CD4-positive, alpha-beta memory T cell (primary cell): ENCODE data around the gene PHF11. TPM values are rescaled to one million over a fixed set of nuclear protein-coding genes. Genes with fewer than 3 reads are reported as not detected.
A peak's percentile ranks its signal among the peaks of the same experiment; 100 is the strongest.

Source experiments
- CTCF ChIA-PET: fragments of 350-600 bp; sonication (Branson Sonifier 250); formaldehyde crosslinking; loops from one replicate; lab custom pipeline; 2021; ENCODE audit warnings: inconsistent platforms; ENCODE audit not compliant: partially characterized antibody; lab: Charles Lee
- POLR2A ChIA-PET: fragments of 350-600 bp; sonication (Branson Sonifier 250); formaldehyde crosslinking; loops from one replicate; lab custom pipeline; 2021; ENCODE audit not compliant: partially characterized antibody; lab: Charles Lee
- DNase-seq, 5 donors: peaks; one replicate each; pipeline versions ENCODE4 v3.0.0 to v3.0.0-alpha.2; 2020 to 2022; ENCODE audit warnings: mixed read lengths in 1 of 5
- H3K27ac ChIP-seq: one replicate; pipeline ENCODE4 v1.7.0; 2013; ENCODE audit warnings: low read depth, low read length
- H3K27me3 ChIP-seq: 2 replicates; pipeline ENCODE4 v1.7.0; 2013; ENCODE audit warnings: mild to moderate bottlenecking, low read length, moderate library complexity; ENCODE audit not compliant: insufficient read depth
- H3K36me3 ChIP-seq: 2 replicates; pipeline ENCODE4 v1.7.0; 2013; ENCODE audit warnings: mild to moderate bottlenecking, low read length, moderate library complexity; ENCODE audit not compliant: insufficient read depth
- H3K4me1 ChIP-seq: 2 replicates; pipeline ENCODE4 v1.7.0; 2013; ENCODE audit warnings: mild to moderate bottlenecking, low read length, moderate library complexity; ENCODE audit not compliant: insufficient read depth
- H3K4me3 ChIP-seq, 2 donors: one replicate each; pipeline ENCODE4 v1.7.0; 2013; ENCODE audit warnings: low read length in 2 of 2, mild to moderate bottlenecking in 1 of 2
- H3K9me3 ChIP-seq, 2 donors: one replicate each; pipeline ENCODE4 v1.7.0; 2013; ENCODE audit warnings: low read length in 2 of 2, control low read depth in 1 of 2; ENCODE audit not compliant: control insufficient read depth in 1 of 2
- H3K27ac Mint-ChIP-seq, 7 donors: one replicate each; pipeline ENCODE4 v1.8.0; 2020 to 2021; ENCODE audit warnings: mixed read lengths in 7 of 7, mild to moderate bottlenecking in 6 of 7, inconsistent platforms in 3 of 7, moderate library complexity in 3 of 7
- H3K27me3 Mint-ChIP-seq, 2 donors: one replicate each; pipeline ENCODE4 v1.8.0; 2020 to 2021; ENCODE audit warnings: mixed read lengths in 2 of 2
- H3K36me3 Mint-ChIP-seq, 2 donors: one replicate each; pipeline ENCODE4 v1.8.0; 2020 to 2021; ENCODE audit warnings: mixed read lengths in 2 of 2, inconsistent platforms in 1 of 2, mild to moderate bottlenecking in 1 of 2
- H3K4me1 Mint-ChIP-seq, 4 donors: one replicate each; pipeline ENCODE4 v1.8.0; 2020 to 2021; ENCODE audit warnings: mixed read lengths in 4 of 4, mild to moderate bottlenecking in 1 of 4
- H3K4me3 Mint-ChIP-seq, 8 donors: one replicate each; pipeline ENCODE4 v1.8.0; 2020 to 2021; ENCODE audit warnings: mixed read lengths in 8 of 8, mild to moderate bottlenecking in 7 of 8, moderate library complexity in 6 of 8, inconsistent platforms in 3 of 8
- H3K9me3 Mint-ChIP-seq, 8 donors: one replicate each; pipeline ENCODE4 v1.8.0; 2020 to 2021; ENCODE audit warnings: mixed read lengths in 8 of 8, mild to moderate bottlenecking in 5 of 8, inconsistent platforms in 3 of 8, moderate library complexity in 1 of 8
- intact Hi-C: fragments of 100-400 bp; cut with micrococcal nuclease; formaldehyde crosslinking; loops from one replicate; pipeline ENCODE4 v1.15.1; 2023
- polyA plus RNA-seq, 2 donors: library from polyadenylated mRNA; unstranded; fragments of 300-500 nt; fragmentation: Illumina TruSeq; gene quantifications; one replicate each; pipeline ENCODE4 v1.2.3, GENCODE V29; 2021
- total RNA-seq, 2 experiments: library from RNA; stranded (reverse); gene quantifications; one replicate each; pipeline ENCODE4 v1.2.3, GENCODE V29; 2021

Gene PHF11
- total RNA-seq (100 to 1,000 TPM; 138 to 139 TPM), polyA plus RNA-seq (10 to 100 TPM; 90.4 to 97.3 TPM)

- POLR2A ChIA-PET, result interaction anchor here (0.8 to 3.7 kb wide), 34 partner anchors 9 to 1458 kb away, joined by 3 to 138 read pairs (median 4); partner anchors contain the start of genes CAB39L, CDADC1, EBPL and FNDC3A
- peak within 1 kb of the TSS; percentile 99 for H3K27ac Mint-ChIP-seq
- peak; percentile 85 to 93 (median 87) for DNase-seq
- Histone ChIP-seq H3K9me3 (no peaks in the 10 kb centered on the region), H3K4me3 (peak within 1 kb of the TSS; percentile 58 to 74), H3K4me1 (peaks cover 54% of the 10 kb centered on the region), H3K27ac (peak within 1 kb of the TSS; percentile 94), H3K27me3 (no peaks in the 10 kb centered on the region), H3K36me3 (peaks cover 7% of the 10 kb centered on the region)
- no peaks in the 10 kb centered on the region for H3K9me3 Mint-ChIP-seq
- peaks cover 40 to 64% (median 49%) of the 10 kb centered on the region in 4 donors for H3K4me1 Mint-ChIP-seq
- intact Hi-C loops, result loop anchor here (1.0 to 5.0 kb wide), 8 partner anchors 46 to 1956 kb away; partner anchors contain the start of genes CAB39L, CDADC1, INTS6 and RCBTB1
- peak within 1 kb of the TSS; percentile 98 to 99 (median 98) for H3K4me3 Mint-ChIP-seq
- H3K36me3 Mint-ChIP-seq, result peaks cover 13 to 44% of the 10 kb centered on the region in 2 donors
- no peaks in the 10 kb centered on the region for H3K27me3 Mint-ChIP-seq
- CTCF ChIA-PET, result interaction anchor here (0.8 to 2.4 kb wide), 5 partner anchors 10 to 196 kb away, joined by 3 to 22 read pairs (median 5); partner anchors contain the start of genes CAB39L and SETDB2
These were observed at the start of gene PHF11 for GRCh38 chr13:49495783-49496762. Gene PHF11, plus strand, starts transcription at chr13:49495953. Its CDS starts 49 bp downstream, at chr13:49496002.

GRCh38 chr13:49446473-49446872, 49.3 kb upstream of the PHF11 start:
- Mint-ChIP-seq H3K36me3 (peaks cover 4 to 6% of the 10 kb centered on the region in 2 donors), H3K9me3 (no peaks in the 10 kb centered on the region), H3K4me1 (peaks cover 43 to 73% (median 55%) of the 10 kb centered on the region in 4 donors), H3K4me3 (peak overlapping the region; percentile 69 to 88 (median 81)), H3K27ac (peak overlapping the region; percentile 8 to 93 (median 92)), H3K27me3 (no peaks in the 10 kb centered on the region)
- Histone ChIP-seq H3K4me3 (no peak overlapping the region), H3K9me3 (no peaks in the 10 kb centered on the region), H3K36me3 (no peaks in the 10 kb centered on the region), H3K27me3 (no peaks in the 10 kb centered on the region), H3K4me1 (peaks cover 64% of the 10 kb centered on the region), H3K27ac (no peak overlapping the region)
- CTCF ChIA-PET, result interaction anchor here (0.6 to 4.1 kb wide), 8 partner anchors 15 to 634 kb away, joined by 3 to 22 read pairs (median 3); partner anchors contain the start of gene PHF11
- intact Hi-C loops, result loop anchor here (10.0 kb wide), 2 partner anchors 792 to 1412 kb away; partner anchors contain the start of genes CYSLTR2 and NUDT15
- no peak for DNase-seq
- POLR2A ChIA-PET, result interaction anchor here (2.1 to 5.2 kb wide), 6 partner anchors 47 to 490 kb away, joined by 5 to 138 read pairs (median 30); partner anchors contain the start of genes KPNA3, PHF11, RCBTB1 and SPRYD7

GRCh38 chr13:49448753-49449152, 47.0 kb upstream of the PHF11 start:
- Mint-ChIP-seq H3K9me3 (no peaks in the 10 kb centered on the region), H3K4me3 (peak overlapping the region in 1 of 8 donors; percentile 46), H3K36me3 (peaks cover 14 to 16% of the 10 kb centered on the region in 2 donors), H3K27ac (peak overlapping the region in 6 of 7 donors; percentile 10 to 93 (median 88)), H3K27me3 (no peaks in the 10 kb centered on the region), H3K4me1 (peaks cover 40 to 78% (median 54%) of the 10 kb centered on the region in 4 donors)
- Histone ChIP-seq H3K36me3 (peaks cover 4% of the 10 kb centered on the region), H3K9me3 (no peaks in the 10 kb centered on the region), H3K4me1 (peaks cover 53% of the 10 kb centered on the region), H3K27me3 (no peaks in the 10 kb centered on the region), H3K27ac (no peak overlapping the region), H3K4me3 (no peak overlapping the region)
- ChIA-PET POLR2A (no interaction called here), CTCF (no interaction called here)
- intact Hi-C loops, result loop anchor here (10.0 kb wide), 2 partner anchors 794 to 1414 kb away; partner anchors contain the start of genes CYSLTR2 and NUDT15
- DNase-seq, result no peak

GRCh38 chr13:49450105-49450819, 45.5 kb upstream of the PHF11 start:
- H3K27ac Mint-ChIP-seq, result peak overlapping the region in 6 of 7 donors; percentile 77 to 93 (median 87)
- intact Hi-C loops, result no loop called here
- H3K9me3 Mint-ChIP-seq, result no peaks in the 10 kb centered on the region
- Histone ChIP-seq H3K9me3 (no peaks in the 10 kb centered on the region), H3K27me3 (no peaks in the 10 kb centered on the region), H3K4me3 (no peak overlapping the region), H3K36me3 (peaks cover 4% of the 10 kb centered on the region), H3K27ac (no peak overlapping the region), H3K4me1 (peaks cover 66% of the 10 kb centered on the region)
- H3K4me1 Mint-ChIP-seq, result peaks cover 44 to 80% (median 58%) of the 10 kb centered on the region in 4 donors
- ChIA-PET CTCF (no interaction called here), POLR2A (no interaction called here)
- no peaks in the 10 kb centered on the region for H3K27me3 Mint-ChIP-seq
- peaks cover 14 to 19% of the 10 kb centered on the region in 2 donors for H3K36me3 Mint-ChIP-seq
- no peak for DNase-seq
- peak overlapping the region in 7 of 8 donors; percentile 2 to 66 (median 29) for H3K4me3 Mint-ChIP-seq

- Histone ChIP-seq H3K4me3 (no peak overlapping the region), H3K27ac (no peak overlapping the region), H3K27me3 (no peaks in the 10 kb centered on the region), H3K4me1 (peaks cover 54% of the 10 kb centered on the region), H3K9me3 (no peaks in the 10 kb centered on the region), H3K36me3 (peaks cover 4% of the 10 kb centered on the region)
- Mint-ChIP-seq H3K36me3 (peaks cover 16 to 19% of the 10 kb centered on the region in 2 donors), H3K4me3 (no peak overlapping the region), H3K27me3 (no peaks in the 10 kb centered on the region), H3K27ac (peak overlapping the region in 1 of 7 donors; percentile 36), H3K9me3 (no peaks in the 10 kb centered on the region), H3K4me1 (peaks cover 37 to 68% (median 47%) of the 10 kb centered on the region in 4 donors)
- ChIA-PET POLR2A (interaction anchor here (4.0 kb wide), 1 partner anchor 9 kb away, joined by 41 read pairs; the partner anchor contains the start of genes CAB39L and SETDB2), CTCF (no interaction called here)
- no peak for DNase-seq
- intact Hi-C loops, result no loop called here
These were observed 42.9 kb upstream of the PHF11 start for GRCh38 chr13:49452725-49453457.

GRCh38 chr13:49453465-49453864, 42.3 kb upstream of the PHF11 start:
- H3K4me3 Mint-ChIP-seq, result no peak overlapping the region
- intact Hi-C loops, result no loop called here
- H3K9me3 Mint-ChIP-seq, result no peaks in the 10 kb centered on the region
- H3K4me1 ChIP-seq, result peaks cover 48% of the 10 kb centered on the region
- no peaks in the 10 kb centered on the region for H3K27me3 Mint-ChIP-seq
- H3K27ac Mint-ChIP-seq, result no peak overlapping the region
- no peak overlapping the region for H3K27ac ChIP-seq
- H3K4me1 Mint-ChIP-seq, result peaks cover 37 to 65% (median 47%) of the 10 kb centered on the region in 4 donors
- peaks cover 18 to 22% of the 10 kb centered on the region in 2 donors for H3K36me3 Mint-ChIP-seq
- no peaks in the 10 kb centered on the region for H3K27me3 ChIP-seq
- ChIA-PET CTCF (no interaction called here), POLR2A (interaction anchor here (4.0 kb wide), 1 partner anchor 10 kb away, joined by 41 read pairs; the partner anchor contains the start of genes CAB39L and SETDB2)
- H3K9me3 ChIP-seq, result no peaks in the 10 kb centered on the region
- no peak for DNase-seq
- no peak overlapping the region for H3K4me3 ChIP-seq
- peaks cover 4% of the 10 kb centered on the region for H3K36me3 ChIP-seq
